ENCODE results near the gene PRPF19. TPM values are rescaled to one million over a fixed set of nuclear protein-coding genes. Genes with fewer than 3 reads are reported as not detected.

Gene PRPF19
- total RNA-seq, 1 donor from 2014 or later = 51.4 TPM

DNA sequence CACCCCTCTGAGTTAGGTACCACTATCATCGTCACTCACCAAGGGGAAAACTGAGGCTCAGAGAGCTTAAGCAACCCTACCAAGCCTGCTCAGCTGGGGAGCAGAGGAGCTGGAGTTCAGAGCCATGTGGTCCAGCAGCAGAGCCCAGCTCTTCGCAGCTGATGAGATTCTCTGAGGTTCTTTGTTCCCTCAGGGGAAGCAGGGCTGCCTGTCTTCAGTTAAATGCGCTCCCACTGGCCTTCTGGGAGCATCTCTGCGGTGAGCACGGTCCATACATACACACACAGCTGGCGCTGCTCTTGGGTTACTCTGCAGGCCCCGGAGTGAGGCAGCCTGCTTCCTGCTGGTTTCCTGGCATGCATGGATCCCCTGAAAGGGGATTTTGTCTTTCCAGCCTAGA is 45.4 kb downstream of the PRPF19 start:
- DNase-seq (ENCODE audit: low read depth) = peak; percentile 47

DNA sequence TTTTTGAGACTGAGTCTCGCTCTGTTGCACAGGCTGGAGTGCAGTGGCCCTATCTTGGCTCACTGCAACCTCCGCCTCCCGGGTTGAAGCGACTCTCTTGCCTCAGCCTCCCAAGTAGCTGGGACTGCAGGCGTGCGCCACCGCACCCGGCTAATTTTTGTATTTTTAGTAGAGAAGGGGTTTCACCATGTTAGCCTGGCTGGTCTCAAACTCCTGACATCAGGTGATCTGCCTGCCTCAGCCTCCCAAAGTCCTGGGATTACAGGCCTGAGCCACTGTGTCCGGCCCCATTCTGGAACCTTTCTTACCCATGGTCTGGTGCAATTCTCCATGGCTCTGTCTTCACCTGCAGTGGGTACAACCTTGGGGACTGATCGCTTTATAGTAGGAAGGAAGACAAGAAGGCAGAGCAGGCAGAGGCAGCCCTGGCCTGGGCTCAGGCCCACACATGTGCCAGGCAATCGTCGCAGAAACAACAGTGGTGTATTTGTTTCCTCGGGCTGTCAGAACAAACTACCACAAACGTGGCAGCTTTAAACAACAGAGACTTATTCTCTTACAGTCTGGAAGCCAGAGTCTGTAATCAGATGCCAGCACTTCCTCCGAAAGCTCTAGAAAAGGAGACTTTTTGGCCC is 46.7 kb downstream of the PRPF19 start:
- DNase-seq (ENCODE audit: low read depth) = no peak

DNA sequence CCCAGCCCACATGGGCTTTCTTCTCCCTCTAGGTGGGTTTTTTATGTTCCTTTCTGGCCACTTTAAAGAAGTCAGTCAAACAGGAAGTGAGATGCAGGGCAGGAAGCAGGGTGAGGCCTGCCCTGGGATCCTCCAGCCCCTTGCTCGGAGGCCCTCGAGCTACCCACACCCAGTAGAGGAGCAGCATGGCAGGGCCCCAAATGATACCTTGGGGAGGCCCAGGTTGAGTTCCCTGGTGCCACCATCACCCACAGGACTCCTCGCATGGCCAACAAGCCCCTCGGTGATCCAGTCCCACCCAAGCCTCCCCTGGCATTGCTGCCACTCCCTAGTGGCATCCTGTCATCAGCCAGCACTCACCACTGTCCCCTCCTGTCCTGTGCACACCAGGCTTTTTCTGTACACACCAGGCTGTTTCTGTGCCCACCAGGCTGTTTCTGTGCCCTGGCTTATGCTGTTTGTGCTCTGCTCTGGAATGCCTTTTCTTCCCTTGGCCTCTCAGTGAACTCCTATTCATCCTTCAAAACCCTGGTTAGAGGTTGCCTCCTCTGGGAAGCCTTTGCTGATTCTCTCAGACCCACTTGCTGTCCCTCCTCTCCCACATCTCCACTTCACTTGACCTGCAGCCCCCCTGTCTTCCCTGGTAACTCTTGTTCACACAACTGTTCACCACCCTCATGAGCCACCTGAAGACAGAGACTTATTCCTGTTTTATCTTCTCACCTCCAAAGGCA is 47.5 kb downstream of the PRPF19 start:
- DNase-seq (ENCODE audit: low read depth) = no peak

DNA sequence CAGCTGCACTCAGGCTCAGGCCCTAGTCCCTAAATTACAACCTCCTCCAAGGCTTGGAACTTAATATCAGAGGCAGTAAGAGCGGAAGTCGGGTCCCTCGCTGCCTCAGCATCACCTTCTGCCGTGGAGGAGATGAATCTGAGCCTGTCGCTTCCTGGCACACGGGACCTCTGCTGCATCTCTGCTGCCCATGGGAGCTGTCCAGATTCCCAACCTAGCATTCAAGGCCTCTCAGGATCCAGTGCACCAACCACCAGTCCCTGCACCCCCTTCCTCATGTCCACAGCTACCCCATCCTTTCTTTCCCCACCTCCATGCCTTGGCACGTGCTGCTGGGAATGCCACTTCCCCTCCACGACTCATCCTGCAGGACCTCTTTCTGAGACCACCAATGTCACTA is 48.1 kb downstream of the PRPF19 start:
- no peak for DNase-seq (ENCODE audit: low read depth)

DNA sequence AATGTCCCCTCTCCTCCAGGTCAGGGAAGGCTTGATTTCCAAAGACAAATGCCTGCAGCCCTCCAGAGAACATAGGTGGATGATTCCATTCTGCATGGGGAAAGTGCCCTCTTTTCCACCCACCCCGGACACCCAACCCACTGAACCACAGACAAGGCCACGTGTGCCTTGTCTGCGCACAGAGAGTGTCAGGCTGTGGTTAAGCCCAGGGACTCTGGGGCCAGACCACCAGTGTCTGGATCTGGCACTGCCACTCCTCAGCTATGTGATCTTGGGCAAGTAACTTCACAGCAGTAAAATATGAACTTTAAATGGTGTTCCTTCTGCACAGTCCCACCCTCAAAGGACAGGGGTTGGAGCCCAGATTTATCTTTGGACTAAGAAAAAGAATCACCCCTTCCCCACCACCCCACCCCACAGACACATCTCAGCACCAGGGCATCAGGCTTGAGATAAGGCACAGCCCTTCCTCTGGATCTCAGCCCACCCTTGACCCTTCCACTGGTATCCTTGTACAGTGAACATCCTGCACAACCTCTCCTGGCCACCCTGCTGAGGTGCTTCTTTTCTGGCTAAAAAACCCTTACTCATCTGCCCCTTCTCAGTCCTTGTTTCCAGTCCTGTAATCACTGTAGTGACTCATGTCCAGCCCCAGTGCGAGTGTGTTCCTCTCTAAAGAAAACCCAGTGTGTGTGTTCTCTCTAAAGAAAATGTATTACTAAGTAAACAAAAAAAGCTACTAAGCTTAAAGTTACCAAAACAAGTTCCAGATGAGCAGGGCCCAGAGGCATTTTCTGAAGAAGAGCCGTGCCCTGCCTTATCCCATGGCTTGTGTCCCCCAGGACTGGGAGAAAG is 48.8 kb downstream of the PRPF19 start:
- no peak for DNase-seq (ENCODE audit: low read depth)

DNA sequence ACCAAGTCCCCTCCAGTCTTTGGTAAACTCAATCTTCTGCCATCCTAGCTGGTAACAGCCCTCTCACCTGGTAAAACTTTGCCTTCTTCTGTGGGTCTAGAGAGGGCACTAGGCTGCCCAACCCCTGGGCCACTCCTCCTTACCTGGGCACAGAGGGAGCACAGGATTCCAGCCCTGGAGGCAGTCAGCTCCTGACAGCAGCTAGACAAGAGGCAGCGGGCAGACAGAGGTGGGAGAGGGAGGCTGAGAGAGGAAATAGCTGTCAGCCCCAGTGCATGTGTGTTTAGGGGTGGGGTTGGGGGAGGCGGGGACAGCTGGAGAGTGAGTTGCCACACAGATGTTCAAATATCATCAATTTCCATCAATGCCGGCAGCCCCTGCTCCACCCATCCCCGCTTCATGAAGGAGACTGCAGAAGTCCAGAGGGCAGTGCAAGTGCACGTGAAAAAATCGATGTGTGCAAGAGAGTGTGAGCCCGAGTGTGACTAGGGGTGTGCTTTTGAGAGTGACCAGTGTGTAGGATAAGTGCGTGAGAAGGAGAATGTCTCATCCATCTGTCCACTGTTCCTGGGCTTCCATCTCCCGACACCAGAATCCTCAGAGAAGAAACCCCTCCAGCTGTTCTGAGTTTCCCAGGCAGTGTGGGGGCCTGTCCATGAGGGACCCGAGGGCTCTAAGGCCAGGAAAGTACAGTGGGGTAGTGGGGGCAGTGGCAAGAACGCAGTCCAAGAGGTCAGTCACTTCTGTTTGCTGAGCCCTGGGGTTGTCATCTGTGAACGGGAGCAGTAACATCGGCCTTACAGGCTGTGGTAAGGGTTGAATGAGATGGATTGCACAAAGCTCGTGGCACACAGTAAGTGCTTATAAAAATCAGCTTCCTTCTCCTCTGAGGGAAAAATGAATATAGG is 50.4 kb downstream of the PRPF19 start, which contains the start of gene PTGDR2:
Gene PTGDR2 (minus strand): TSS at position 225 of the 908 bp plus-strand sequence. CDS start 2,228 bp downstream, outside the sequence.
- no peak for DNase-seq (ENCODE audit: low read depth)

DNA sequence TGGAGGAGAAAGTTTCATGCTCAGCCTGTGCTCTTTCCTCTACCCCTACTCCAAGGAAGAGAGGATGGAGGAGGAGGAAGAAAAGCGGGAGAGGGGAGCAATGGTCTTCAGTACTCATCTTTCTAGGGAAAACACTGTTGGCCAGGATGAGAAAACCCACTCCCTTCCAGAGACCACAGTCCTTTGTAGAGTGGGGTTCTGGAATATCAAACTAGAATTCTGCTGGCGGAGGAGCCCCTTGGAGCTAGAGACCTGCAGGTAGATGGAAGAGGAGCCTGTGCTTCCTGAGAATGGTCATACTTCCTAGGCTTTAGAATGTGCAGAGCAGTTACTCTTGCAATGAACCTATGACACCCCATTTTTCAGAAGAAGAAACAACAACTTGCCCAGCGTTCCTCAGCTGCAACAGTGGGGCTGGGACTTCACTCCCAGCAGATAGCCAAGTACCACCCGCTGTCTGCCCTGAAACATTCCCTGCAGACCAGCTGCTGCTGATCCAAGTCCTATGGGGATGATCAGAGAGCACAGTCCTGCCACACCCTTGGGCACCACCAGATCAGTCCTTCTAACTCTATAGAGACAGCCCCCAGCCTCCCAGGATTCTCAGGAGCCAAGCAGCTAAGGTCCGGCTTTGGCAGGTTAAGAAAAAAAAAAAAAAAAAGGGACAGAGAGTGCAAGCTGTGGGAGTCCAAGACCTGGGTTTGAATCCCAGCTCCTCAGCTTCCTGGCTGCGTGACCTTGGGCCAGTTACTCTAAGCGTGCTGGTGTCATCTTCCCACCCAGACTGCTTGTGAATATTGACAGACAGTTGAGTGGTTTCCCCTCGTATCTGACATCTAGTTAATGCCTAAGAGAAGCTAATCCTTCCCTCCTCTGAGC is 51.3 kb downstream of the PRPF19 start:
- no peak for DNase-seq (ENCODE audit: low read depth)

DNA sequence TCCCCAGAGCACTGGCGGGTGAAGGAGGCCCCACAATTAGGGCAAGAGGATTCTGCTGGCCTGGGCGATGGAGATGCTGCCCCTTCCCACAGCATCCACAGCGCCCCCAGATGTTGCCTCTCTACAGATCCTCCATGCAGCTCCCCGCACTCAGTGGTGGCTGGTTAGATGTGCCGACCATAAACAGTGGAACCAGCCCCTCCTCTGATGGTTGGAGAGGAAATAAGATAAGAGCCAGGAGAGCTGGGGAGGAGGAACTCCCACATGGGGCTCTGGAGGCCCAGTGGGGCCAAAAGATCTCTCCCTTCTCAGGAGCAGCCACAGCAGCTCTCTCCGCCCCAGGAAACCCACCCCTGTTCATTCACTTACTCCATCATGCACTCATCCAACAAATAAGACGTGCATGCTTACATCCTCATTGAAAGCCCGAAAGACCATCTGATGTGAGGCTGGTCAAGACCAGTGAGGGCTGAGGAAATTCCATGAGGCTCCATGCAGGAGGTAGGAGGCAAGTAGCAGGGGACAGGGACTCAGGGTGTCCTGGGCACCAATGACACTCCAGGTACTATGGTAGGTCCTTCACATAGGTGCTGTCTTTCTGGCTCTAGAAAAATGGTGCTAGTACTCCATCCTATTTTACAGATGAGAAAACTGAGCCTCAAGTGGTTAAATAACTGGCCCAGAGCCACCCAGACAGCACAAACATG is 52.1 kb downstream of the PRPF19 start:
- DNase-seq (ENCODE audit: low read depth) = no peak

DNA sequence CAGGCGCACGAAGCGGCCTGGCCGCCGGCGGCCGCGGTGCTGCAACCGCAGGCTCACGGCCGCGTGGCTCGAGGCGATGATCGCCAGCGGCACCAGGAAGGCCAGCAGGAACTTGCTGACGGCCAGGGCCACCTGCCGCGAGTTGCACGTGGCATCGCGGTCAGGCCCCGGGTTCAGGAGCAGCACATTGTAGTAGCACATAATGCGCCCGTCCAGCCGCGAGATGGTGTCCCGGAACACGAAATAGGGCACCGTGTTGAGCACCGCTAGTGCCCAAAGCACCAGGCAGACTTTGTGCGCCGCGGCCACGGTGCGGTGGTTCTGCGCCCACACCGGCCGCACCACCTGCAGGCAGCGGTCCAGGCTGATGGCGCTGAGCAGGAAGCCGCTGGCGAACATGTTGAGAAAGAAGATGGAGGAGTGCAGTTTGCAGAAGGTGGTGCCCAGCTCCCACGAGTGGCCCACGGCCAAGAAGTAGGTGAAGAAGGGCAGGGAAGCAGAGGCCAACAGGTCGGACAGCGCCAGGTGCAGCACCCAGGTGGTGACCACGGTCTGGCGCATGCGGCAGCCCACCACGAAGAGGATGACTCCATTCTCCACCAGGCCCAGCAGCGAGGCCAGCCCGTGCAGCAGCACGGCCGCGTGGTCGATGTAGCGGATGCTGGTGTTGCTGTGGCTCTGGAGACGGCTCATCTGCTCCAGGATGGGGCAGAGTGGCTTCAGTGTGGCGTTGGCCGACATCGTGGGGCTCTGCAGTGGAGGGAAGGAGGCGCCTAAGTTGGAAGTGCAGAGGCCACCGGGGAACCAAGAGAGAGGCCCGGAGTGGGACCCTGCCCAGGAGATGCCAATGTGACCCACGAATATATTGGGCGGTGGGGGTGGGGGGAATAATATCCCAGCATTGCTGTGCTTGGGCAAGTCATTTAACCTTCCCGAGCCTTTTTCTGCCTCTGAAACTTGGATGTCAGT is 53.1 kb downstream of the PRPF19 start:
- DNase-seq (ENCODE audit: low read depth) = no peak

DNA sequence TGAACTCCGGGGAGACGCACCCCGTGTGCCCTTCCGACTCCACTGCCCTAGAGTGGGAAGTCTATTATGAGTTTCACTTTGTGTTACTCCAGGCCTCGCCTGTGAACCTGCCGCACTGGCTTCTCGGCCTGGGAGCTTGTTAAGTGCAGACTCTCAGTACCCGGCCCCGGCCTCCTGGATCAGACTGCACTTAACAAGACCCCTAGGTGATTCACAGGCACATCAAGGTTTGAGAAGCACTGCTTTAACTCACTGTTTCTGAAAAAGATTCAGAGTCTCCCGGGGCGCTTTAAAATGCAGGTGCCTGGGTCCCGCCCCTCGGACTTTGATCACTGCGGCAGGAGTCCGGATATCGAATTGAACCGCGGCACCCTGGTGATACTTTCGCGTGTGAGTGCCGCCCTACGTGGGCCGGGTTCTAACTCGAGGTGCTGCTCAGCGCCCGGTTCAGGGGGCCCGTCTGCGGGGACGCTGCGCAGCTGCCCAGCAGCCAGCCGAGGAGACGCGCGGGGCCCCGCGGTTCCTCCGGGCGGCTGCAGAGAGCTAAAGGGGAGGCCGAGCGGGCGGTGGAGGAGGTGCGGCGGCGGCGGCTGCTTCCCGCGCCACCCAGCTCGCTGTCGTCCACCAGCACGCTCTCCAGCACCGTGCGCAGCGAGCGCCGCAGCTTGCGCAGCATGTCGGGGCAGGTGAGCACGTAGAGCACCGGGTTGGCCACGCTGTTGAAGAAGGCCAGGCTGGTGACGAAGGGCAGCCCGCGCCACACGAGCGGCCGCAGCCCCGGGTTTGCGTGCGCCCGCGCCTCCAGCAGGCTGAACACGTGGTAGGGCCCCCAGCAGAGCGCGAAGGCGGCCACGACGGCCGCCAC is 54.0 kb downstream of the PRPF19 start:
- no peak for DNase-seq (ENCODE audit: low read depth)

DNA sequence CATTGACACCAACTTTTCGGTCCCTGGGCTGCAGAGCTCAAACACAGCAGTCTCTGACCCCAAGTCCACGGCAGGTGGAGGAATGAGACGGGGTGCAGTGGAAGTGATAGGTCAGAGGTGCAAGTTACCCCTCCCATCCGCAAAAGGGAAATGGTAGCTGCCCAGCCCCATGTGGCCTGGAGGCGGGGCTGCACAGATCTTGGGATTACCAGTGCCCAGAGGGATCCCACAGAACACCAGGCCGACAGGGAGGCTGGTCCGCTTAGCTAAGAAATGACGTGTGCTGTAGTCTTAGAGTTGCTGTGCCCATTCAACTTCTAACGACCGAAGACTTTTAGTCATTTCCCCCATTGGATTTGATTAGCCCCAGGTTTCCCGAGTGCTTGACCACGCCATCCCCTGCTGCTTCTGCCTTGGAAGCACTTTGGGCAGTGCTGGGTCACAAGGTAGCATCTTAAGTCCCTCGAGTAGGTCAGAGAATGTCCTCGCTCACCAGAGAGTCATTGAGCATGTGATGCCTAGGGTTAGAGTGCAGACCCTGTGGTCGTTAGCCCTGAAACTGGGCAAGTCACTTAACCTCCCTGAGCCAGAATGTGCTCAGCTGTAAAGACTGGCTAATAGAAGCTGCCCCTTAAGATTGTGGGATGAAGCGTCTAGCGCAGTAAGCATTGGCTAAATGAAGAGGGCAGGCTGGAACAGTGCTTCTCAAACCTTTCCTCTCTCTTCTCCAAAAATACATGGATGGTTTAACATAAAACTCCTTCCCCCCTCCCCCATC is 54.9 kb downstream of the PRPF19 start:
- DNase-seq (ENCODE audit: low read depth) = no peak

DNA sequence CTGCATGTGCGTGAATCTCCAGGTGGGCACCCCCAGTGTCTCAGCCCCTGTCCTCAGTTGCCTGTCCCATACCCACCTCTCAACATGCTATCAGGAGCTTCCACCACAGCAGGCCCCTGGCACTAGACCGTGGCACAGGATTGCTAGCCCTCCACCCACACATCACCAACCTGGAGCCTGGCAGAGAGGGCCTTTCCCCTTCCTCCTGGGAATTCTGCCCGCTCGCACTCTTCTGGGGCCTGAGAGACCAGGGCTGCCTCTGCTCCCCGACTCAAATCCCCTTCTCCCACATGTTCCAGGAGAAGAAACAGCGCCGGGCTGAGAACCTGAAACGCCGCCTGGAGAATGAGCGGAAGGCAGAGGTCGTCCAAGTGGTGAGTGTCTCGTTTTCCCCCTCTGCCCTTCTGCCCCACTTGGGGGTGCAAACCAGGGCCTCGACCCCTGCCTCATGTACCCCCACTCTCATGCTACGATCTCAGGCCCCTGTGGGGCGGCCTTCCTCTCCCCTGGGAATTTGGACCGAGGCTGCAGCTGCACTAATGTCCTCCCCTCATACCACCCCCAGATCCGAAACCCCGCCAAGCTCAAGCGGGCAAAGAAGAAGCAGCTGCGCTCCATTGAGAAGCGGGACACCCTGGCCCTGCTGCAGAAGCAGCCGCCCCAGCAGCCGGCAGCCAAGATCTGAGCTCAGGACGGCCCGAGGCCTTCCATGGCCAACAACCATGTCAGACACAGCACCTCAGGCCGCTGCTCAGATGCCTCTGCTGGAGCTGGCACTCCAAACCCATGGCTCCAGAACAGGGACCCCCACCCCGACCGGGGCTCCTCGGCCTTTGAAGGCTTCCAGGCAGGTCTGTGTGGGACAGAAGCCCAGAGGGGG is 56.5 kb downstream of the PRPF19 start:
- no peak for DNase-seq (ENCODE audit: low read depth)

DNA sequence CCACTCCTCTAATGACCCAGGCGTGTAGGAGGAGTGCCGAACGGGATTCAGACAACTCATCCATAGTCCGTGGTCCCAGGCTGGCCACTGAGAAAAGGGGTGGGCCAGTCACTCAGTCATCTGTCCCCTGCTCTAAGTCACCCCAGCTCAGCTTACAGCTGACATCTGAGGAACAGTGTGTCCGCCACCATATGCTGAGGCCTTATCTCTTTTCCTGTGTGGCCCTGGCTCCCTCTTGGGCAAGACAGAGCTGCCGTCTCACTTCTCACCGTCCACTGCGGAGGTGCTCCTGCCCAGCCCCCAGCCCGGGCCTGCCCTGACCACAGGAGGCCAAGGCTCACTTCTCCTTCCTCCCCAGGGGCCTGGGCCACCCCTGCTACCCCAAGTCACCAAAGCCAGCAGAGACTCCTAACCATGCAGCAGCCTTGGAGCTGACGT is 57.7 kb downstream of the PRPF19 start:
- DNase-seq (ENCODE audit: low read depth) = no peak

DNA sequence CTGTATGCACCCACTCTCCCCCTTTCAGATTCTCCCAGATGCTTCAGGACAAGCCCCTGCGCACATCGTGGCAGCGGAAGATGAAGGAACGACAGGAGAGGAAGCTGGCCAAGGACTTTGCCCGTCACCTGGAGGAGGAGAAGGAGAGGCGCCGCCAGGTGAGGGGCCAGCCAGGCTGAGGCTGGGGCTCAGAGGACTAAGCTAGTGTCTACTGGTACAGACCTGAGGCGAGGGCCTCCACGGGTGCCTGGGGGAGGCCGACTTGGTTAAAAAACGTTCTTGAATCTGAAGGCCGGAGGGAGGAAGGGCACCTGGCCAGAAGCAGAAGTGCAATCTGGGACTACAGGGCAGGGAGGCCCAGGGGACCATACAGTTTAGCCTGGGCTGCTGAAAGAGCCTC is 58.5 kb downstream of the PRPF19 start:
- DNase-seq (ENCODE audit: low read depth) = no peak

DNA sequence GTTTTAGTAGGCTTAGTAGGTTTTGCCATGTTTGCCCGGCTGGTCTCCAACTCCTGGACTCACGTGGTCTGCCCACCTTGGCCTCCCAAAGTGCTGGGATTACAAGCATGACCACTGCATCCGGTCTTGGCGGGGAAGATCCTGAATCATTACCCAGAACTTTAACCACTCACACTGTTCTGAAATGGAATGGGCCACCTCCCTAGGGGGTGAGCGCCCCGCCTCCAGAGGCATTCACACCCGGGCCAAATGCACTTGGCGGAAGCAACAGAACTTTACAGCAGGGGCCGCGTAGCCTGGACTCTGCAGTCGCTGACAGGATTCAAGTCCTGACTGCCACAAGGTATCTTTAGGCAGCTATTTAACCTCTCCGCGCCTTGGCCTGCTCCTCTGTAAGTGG is 59.1 kb downstream of the PRPF19 start:
- no peak for DNase-seq (ENCODE audit: low read depth)
